ENCODE data around the gene RBM15B.
A peak's percentile ranks its signal among the peaks of the same experiment; 100 is the strongest.

The RBM15B gene

GRCh38 chr3:51441282-51442030 is 50.4 kb downstream of the RBM15B start:
- no peak overlapping the region for H3K4me3 ChIP-seq (ENCODE audit: low read depth, low read length)
- TF ChIP-seq, protein P1, sequence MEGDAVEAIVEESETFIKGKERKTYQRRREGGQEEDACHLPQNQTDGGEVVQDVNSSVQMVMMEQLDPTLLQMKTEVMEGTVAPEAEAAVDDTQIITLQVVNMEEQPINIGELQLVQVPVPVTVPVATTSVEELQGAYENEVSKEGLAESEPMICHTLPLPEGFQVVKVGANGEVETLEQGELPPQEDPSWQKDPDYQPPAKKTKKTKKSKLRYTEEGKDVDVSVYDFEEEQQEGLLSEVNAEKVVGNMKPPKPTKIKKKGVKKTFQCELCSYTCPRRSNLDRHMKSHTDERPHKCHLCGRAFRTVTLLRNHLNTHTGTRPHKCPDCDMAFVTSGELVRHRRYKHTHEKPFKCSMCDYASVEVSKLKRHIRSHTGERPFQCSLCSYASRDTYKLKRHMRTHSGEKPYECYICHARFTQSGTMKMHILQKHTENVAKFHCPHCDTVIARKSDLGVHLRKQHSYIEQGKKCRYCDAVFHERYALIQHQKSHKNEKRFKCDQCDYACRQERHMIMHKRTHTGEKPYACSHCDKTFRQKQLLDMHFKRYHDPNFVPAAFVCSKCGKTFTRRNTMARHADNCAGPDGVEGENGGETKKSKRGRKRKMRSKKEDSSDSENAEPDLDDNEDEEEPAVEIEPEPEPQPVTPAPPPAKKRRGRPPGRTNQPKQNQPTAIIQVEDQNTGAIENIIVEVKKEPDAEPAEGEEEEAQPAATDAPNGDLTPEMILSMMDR (conservative IDR thresholded peaks at IDR 0.05; ENCODE audit: low read depth, low read length): no peak
- DNase-seq (ENCODE audit: low read depth): no peak

- DNase-seq (ENCODE audit: low read depth): peak; percentile 9
- no peak overlapping the region for H3K4me3 ChIP-seq (ENCODE audit: low read depth, low read length)
- TF ChIP-seq, protein P1 (conservative IDR thresholded peaks at IDR 0.05; ENCODE audit: low read depth, low read length): no peak
Measured at GRCh38 chr3:51445544-51446280, 54.6 kb downstream of the RBM15B start.
